Activated naive CD8-positive, alpha-beta T cell treated with anti-CD3 and anti-CD28 coated beads, Interleukin-2, amount 10 ng/mL, durations not matched to agents 7 days and 5 days (primary cell): ENCODE results near the gene PTPRN2. TPM values are rescaled to one million over a fixed set of nuclear protein-coding genes. Genes with fewer than 3 reads are reported as not detected.
"Not testable (repeated sequence)": the region's sequence is repeated elsewhere in the genome, so short reads cannot be mapped to it uniquely, and the experiment has no call there.

ENCODE experiments used
- ATAC-seq: fragments of 150-1000 bp; cut with Tn5 transposase; one replicate; pipeline ENCODE4 v1.10.0; 2021; ENCODE audit warnings: low read depth, moderate library complexity
- POLR2A ChIA-PET: fragments of 350-600 bp; sonication (Branson Sonifier 250); formaldehyde crosslinking; loops from one replicate; lab custom pipeline; 2021; ENCODE audit warnings: antibody characterized with exemption; lab: Charles Lee
- DNase-seq: peaks from one replicate; pipeline ENCODE4 v3.0.0; 2021
- H3K27ac Mint-ChIP-seq: one replicate; pipeline ENCODE4 v1.8.0; 2022; ENCODE audit warnings: mild to moderate bottlenecking, mixed read lengths
- H3K27me3 Mint-ChIP-seq: one replicate; pipeline ENCODE4 v1.8.0; 2022; ENCODE audit warnings: mild to moderate bottlenecking, moderate library complexity, mixed read lengths
- H3K36me3 Mint-ChIP-seq: one replicate; pipeline ENCODE4 v1.8.0; 2021; ENCODE audit warnings: mild to moderate bottlenecking, mixed read lengths
- H3K4me1 Mint-ChIP-seq: one replicate; pipeline ENCODE4 v1.8.0; 2021; ENCODE audit warnings: mixed read lengths
- H3K4me3 Mint-ChIP-seq: one replicate; pipeline ENCODE4 v1.8.0; 2022; ENCODE audit warnings: mild to moderate bottlenecking, moderate library complexity, mixed read lengths
- H3K9me3 Mint-ChIP-seq: one replicate; pipeline ENCODE4 v1.8.0; 2021; ENCODE audit warnings: mixed read lengths
- total RNA-seq, 2 experiments: library from RNA; stranded (reverse); gene quantifications; one replicate each; pipeline ENCODE4 v1.2.3, GENCODE V29; 2021

The PTPRN2 gene
- total RNA-seq, 2 experiments from 2014 or later, result 4.5 to 4.9 TPM

DNA sequence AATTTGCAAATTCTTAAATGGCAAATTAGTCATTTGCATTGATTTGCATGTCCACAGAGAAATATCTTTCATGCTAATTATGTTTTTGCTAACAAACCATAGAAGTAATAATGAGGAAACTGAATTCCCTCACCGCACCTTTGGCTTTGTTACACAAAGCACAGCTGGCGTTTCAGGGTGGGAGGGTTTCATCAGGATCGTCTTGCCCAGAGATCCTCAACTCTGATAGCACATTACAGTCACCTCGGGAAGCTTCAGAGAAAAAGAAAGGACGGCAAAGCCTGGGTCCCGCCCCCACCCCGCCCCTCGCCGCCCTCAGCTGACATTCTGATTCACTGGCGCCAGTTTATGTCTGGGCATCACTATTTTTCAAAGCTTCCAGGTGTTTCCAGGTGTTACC is 119.4 kb downstream of the PTPRN2 start:
- POLR2A ChIA-PET, result no interaction called here
- Mint-ChIP-seq H3K36me3 (no peaks in the 10 kb centered on the region), H3K27me3 (peaks cover 6% of the 10 kb centered on the region), H3K27ac (no peak overlapping the region), H3K9me3 (peaks cover 8% of the 10 kb centered on the region), H3K4me3 (no peak overlapping the region), H3K4me1 (peaks cover 3% of the 10 kb centered on the region)
- DNase-seq (no peak), ATAC-seq (no peak)

DNA sequence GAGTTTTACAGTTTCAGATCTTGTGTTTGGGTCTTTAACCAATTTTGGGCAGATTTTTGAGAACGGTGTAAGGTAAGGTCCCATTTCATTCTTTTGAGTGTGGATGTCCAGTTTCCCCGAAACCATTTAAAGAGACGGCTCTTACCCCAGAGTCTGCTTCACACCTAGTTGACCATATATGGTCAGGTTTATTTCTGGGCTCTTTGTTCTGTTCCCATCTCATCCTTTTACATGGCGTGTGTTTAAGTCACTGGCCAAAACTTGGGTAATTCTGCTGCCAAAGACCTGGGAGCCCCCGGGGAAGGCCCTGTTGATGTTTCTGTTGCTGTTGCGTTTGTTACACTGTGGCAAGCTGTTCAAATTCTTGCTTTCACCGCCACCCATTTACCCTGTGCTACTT is 120.1 kb downstream of the PTPRN2 start:
- no peak overlapping the region for H3K4me3 Mint-ChIP-seq
- peaks cover 9% of the 10 kb centered on the region for H3K9me3 Mint-ChIP-seq
- ATAC-seq (no peak), DNase-seq (no peak)
- H3K27me3 Mint-ChIP-seq, result peaks cover 6% of the 10 kb centered on the region
- POLR2A ChIA-PET, result no interaction called here
- no peaks in the 10 kb centered on the region for H3K36me3 Mint-ChIP-seq
- H3K4me1 Mint-ChIP-seq, result no peaks in the 10 kb centered on the region
- H3K27ac Mint-ChIP-seq, result no peak overlapping the region

DNA sequence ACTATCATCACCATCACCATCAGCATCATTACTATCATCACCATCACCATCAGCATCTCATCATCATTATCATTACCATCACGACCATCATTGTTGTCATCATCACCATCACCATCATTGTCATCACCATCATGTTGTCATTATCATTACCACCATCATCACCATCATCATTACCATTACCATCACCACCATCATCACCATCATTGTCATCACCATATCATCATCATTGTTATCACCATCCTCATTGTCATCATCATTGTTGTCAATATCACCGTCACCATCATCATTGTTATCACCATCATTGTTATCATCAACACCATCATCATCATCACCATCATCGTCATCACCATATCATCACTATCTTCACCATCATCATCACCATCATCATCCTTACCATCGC is 124.3 kb downstream of the PTPRN2 start:
- Mint-ChIP-seq H3K27me3 (peaks cover 4% of the 10 kb centered on the region), H3K4me1 (no peaks in the 10 kb centered on the region), H3K4me3 (no peak overlapping the region), H3K9me3 (peaks cover 9% of the 10 kb centered on the region), H3K27ac (no peak overlapping the region), H3K36me3 (no peaks in the 10 kb centered on the region)
- POLR2A ChIA-PET, result no interaction called here
- ATAC-seq (no peak), DNase-seq (no peak)

DNA sequence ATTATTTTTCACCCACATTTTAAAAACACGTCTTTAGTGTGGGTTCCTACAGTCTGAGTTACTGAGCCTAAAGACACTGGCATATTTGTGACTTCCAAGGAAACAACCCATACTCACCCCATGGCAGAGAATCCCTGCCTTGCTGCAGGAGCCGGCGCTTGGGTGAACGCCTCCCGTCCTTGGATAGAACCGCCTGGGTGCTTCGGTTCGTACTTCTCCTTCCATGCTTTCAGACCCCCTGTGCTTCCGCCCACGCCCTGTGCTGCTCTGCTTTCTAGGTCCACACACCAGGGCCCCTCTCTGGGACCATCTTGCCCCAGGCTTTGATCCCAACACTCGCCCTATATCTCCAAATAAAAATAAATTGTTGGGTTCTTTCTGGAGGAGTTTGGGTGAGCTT is 125.8 kb downstream of the PTPRN2 start:
- POLR2A ChIA-PET, result no interaction called here

DNA sequence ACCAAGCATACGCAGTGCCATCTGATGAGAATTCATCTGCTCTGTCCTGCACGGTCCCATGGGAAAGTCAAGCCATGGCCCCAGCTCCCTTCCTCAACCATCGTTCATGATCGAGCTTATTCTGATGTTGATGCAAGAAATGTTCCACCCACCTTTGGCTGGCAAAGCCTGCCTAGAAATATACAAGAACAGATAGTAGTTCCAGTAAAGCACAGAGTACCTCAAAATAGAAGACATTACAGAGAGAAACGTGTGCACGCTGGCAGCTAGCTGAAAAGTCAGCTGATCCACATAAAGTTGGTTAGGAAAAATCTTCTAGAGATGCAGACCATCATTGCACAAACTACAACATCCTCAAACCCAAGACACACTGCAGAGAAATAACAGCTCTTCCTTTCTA is 127.0 kb downstream of the PTPRN2 start:
- no peaks in the 10 kb centered on the region for H3K36me3 Mint-ChIP-seq
- H3K4me1 Mint-ChIP-seq, result no peaks in the 10 kb centered on the region
- no peaks in the 10 kb centered on the region for H3K27me3 Mint-ChIP-seq
- POLR2A ChIA-PET, result no interaction called here
- H3K9me3 Mint-ChIP-seq, result peaks cover 15% of the 10 kb centered on the region
- DNase-seq (no peak), ATAC-seq (no peak)
- no peak overlapping the region for H3K27ac Mint-ChIP-seq
- H3K4me3 Mint-ChIP-seq, result no peak overlapping the region

More for the DNA sequence above, 125.8 kb downstream of the PTPRN2 start:
- H3K27me3 Mint-ChIP-seq, result peaks cover 4% of the 10 kb centered on the region
- no peak overlapping the region for H3K4me3 Mint-ChIP-seq
- no peaks in the 10 kb centered on the region for H3K4me1 Mint-ChIP-seq
- no peaks in the 10 kb centered on the region for H3K36me3 Mint-ChIP-seq
- H3K27ac Mint-ChIP-seq, result no peak overlapping the region
- H3K9me3 Mint-ChIP-seq, result peaks cover 9% of the 10 kb centered on the region
- DNase-seq (no peak), ATAC-seq (no peak)

DNA sequence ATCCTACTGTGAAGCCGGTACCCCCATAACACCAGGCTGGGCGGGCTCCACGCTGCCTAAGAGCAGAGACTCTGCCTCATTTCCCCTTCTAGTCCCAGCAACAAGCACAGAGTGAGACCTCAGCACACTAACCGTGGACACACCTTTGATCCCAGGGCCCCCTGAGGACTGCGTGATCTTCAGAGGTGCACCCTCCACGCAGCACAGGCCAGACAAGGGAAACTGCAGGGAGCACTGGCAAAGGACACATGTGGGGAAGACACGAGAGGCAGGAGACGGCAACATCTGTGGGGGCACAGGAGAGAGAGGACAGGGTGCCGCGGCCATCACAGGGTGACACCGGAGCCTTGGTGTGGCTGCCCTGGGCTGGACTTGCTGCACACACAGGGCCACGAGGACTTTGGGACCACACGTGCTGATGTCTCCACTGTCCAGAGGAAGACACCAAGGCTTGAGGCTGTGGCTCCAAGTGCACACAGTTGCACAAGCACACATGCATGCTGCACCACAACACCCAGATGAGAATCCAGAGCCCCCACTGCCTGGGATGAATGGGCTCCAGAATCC is 128.8 kb downstream of the PTPRN2 start:
- DNase-seq (no peak), ATAC-seq (no peak)
- Mint-ChIP-seq H3K27me3 (no peaks in the 10 kb centered on the region), H3K27ac (no peak overlapping the region), H3K4me3 (no peak overlapping the region), H3K4me1 (no peaks in the 10 kb centered on the region), H3K9me3 (peaks cover 17% of the 10 kb centered on the region), H3K36me3 (no peaks in the 10 kb centered on the region)
- POLR2A ChIA-PET, result no interaction called here

DNA sequence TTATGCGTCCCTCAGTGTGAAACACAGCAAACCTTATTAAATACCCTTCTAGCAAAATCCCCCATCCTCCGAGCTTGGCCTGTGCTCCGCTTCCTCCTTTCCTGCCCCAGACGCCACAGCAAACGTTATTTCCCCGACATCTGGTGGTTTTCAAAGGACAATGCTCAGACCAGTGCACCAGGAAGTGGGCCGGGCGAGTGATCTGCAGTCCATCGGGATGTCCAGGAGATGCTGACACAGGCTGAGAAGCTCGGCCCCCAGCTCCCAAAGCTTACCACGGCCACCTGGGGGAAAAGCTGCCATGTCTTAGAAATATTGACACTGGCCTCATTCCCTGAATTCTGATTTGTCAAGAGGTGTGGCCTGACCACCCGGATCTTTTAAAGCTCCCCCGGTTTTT is 129.5 kb downstream of the PTPRN2 start:
- POLR2A ChIA-PET, result no interaction called here
- Mint-ChIP-seq H3K9me3 (peaks cover 12% of the 10 kb centered on the region), H3K4me3 (no peak overlapping the region)

DNA sequence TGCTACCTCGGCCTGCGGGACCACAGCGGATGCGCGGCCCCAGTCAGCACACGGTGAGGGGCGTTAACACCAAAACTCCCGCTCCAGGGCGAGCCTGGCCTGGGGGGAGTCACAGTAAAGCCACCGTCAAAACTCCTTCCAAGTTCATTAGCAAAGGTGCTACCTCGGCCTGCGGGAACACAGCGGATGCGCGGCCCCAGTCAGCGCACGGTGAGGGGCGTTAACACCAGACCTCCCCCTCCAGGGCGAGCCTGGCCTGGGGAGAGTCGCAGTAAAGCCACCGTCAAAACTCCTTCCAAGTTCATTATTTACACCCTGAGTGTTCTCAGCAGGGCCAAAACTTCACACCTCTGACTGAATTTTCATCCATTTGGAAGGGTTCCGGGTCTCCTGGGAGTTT is 130.0 kb downstream of the PTPRN2 start:
- H3K36me3 Mint-ChIP-seq, H3K4me1 Mint-ChIP-seq, ATAC-seq, POLR2A ChIA-PET, H3K27ac Mint-ChIP-seq, H3K27me3 Mint-ChIP-seq, DNase-seq, H3K4me3 Mint-ChIP-seq: not testable (repeated sequence)
- peaks cover 12% of the 10 kb centered on the region for H3K9me3 Mint-ChIP-seq

More for the DNA sequence above, 129.5 kb downstream of the PTPRN2 start:
- ATAC-seq (no peak), DNase-seq (no peak)
- no peaks in the 10 kb centered on the region for H3K4me1 Mint-ChIP-seq
- H3K27me3 Mint-ChIP-seq, result no peaks in the 10 kb centered on the region
- H3K27ac Mint-ChIP-seq, result no peak overlapping the region
- no peaks in the 10 kb centered on the region for H3K36me3 Mint-ChIP-seq

DNA sequence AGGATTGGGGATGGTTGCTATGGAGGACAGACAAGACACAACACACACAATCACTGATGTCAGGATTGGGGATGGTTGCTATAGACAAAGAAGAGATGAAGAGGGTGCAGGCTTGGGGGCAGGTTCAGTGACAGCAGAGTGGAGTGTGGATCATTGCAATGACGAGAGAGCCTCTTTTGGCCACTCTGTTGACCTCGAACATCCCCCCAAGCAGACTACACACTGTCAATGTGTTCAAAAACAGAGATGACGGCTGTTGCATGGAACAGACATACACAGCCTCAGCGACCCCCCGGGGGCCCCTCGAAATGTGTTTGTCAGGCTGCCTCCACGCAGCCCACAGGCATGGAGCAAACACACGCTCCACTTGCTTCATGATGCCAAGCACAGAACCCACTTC is 133.0 kb downstream of the PTPRN2 start:
- POLR2A ChIA-PET, result no interaction called here
- H3K27me3 Mint-ChIP-seq, result no peaks in the 10 kb centered on the region
- ATAC-seq (no peak), DNase-seq (no peak)
- H3K4me1 Mint-ChIP-seq, result no peaks in the 10 kb centered on the region
- peaks cover 12% of the 10 kb centered on the region for H3K9me3 Mint-ChIP-seq
- H3K27ac Mint-ChIP-seq, result no peak overlapping the region
- no peaks in the 10 kb centered on the region for H3K36me3 Mint-ChIP-seq
- H3K4me3 Mint-ChIP-seq, result no peak overlapping the region

DNA sequence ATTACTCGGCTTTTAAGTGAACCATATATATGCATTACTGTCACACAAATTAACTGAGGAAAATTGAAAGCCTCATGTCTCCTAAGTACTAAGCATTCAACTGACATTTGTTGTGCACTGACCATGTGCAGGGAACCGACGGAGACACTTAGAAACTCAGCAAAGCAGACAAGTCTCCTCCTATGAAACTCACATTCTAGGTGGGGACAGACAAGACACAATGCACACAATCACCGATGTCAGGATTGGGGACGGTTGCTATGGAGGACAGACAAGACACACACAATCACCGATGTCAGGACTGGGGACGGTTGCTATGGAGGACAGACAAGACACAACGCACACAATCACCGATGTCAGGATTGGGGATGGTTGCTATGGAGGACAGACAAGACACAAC is 134.0 kb downstream of the PTPRN2 start:
- no peak overlapping the region for H3K4me3 Mint-ChIP-seq
- no peaks in the 10 kb centered on the region for H3K4me1 Mint-ChIP-seq
- ATAC-seq (no peak), DNase-seq (no peak)
- H3K36me3 Mint-ChIP-seq, result no peaks in the 10 kb centered on the region
- H3K27ac Mint-ChIP-seq, result no peak overlapping the region
- POLR2A ChIA-PET, result no interaction called here
- H3K27me3 Mint-ChIP-seq, result no peaks in the 10 kb centered on the region
- peaks cover 12% of the 10 kb centered on the region for H3K9me3 Mint-ChIP-seq

DNA sequence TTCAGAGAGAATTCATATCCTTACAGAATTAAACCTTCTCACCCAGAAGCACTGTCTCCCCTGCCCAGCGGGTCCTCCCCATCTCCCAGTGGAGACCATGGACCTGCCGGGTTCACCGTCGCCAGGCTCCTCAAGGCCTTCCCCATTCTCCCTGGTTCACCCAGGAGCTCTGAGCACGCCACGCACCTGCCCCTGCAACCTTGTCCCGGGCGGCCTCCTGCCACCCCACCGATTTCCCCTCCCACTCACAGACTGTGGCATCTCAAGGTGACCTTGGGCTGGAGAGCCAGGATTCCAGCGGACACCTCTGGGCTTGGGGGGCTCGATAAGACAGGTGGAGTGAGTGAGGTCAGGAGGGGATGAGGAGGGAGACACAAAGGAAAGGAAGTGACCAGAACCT is 135.3 kb downstream of the PTPRN2 start:
- no peaks in the 10 kb centered on the region for H3K36me3 Mint-ChIP-seq
- POLR2A ChIA-PET, result no interaction called here
- no peaks in the 10 kb centered on the region for H3K27me3 Mint-ChIP-seq
- H3K4me1 Mint-ChIP-seq, result no peaks in the 10 kb centered on the region
- DNase-seq, result no peak
- peaks cover 12% of the 10 kb centered on the region for H3K9me3 Mint-ChIP-seq
- H3K4me3 Mint-ChIP-seq, result no peak overlapping the region
- no peak overlapping the region for H3K27ac Mint-ChIP-seq
- ATAC-seq, result no peak

DNA sequence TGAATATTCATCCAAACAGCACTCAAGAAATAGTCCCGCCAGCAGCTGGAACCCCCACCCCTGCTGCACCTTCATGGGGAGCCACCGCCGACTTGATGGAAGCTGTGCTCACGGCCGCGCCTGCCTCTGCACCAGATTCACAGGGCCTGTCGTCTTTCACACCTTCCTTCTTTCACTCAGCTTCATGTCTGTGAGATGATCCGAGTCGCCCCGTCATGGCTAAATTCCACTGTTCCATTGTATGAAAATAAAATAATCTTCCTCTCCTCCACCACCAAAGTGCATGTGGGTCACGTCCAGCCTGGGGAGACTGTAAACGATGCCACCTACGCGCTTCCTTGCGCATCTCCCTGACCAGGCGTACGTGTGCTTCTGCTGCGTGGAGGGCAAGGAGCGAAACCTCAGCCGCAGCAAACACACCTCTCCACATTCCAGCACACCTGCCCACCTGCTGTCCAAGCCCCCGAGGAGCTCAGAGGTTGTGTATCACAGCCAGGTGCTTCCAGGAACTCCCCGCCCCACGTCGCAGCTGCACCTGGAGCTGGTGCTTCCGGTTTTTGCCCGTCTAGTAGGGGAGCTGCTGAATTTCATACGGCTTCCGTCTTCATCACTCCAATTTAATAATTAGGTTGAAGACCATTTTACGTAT is 137.0 kb downstream of the PTPRN2 start:
- Mint-ChIP-seq H3K36me3 (no peaks in the 10 kb centered on the region), H3K27ac (no peak overlapping the region), H3K27me3 (no peaks in the 10 kb centered on the region), H3K4me3 (no peak overlapping the region), H3K4me1 (no peaks in the 10 kb centered on the region), H3K9me3 (peaks cover 6% of the 10 kb centered on the region)
- ATAC-seq (no peak), DNase-seq (no peak)
- POLR2A ChIA-PET, result no interaction called here

DNA sequence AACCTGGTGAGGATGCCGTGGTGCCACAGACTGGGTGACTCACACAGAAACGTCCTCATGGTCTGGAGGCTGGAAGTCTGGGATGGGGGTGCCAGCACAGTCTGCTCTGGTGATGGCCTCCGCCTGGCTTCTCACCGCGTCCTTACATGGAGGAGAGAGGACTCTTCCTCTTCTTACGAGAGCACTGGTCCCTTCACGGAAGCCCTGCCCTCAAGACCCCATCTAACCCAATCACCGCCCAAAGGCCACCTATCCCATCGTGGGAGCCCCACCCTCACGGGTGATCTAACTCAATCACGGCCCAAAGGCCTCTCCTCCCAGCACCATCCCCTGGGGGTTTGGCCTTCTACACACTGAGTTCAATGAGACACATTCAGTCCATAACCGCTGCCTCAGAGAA is 137.7 kb downstream of the PTPRN2 start:
- Mint-ChIP-seq H3K27me3 (no peaks in the 10 kb centered on the region), H3K9me3 (peaks cover 6% of the 10 kb centered on the region), H3K27ac (no peak overlapping the region), H3K4me1 (no peaks in the 10 kb centered on the region), H3K4me3 (no peak overlapping the region), H3K36me3 (no peaks in the 10 kb centered on the region)
- DNase-seq (no peak), ATAC-seq (no peak)
- POLR2A ChIA-PET, result no interaction called here

DNA sequence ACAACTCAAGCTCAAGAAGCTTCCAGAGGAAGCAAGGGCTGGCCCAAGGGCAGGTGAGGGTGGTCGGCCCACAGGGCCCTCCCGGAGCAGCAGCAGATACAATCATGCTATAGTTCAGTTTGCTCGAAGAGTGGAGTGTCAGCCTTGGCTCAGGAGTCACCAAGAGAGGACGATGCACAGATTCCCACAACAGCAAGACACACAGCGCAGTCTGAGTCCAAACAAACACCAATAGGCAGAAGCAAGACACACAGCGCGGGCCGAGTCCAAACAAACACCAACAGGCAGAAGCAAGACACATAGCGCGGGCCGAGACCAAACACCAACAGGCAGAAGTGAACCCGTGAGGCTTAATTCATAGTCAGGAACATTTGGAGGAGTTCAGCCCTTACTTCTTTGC is 138.4 kb downstream of the PTPRN2 start:
- Mint-ChIP-seq H3K4me3 (no peak overlapping the region), H3K27ac (no peak overlapping the region), H3K4me1 (no peaks in the 10 kb centered on the region), H3K9me3 (no peaks in the 10 kb centered on the region), H3K27me3 (no peaks in the 10 kb centered on the region), H3K36me3 (no peaks in the 10 kb centered on the region)
- POLR2A ChIA-PET, result no interaction called here
- ATAC-seq (no peak), DNase-seq (no peak)
